ENCODE results near the gene PLEKHM3.
A peak's percentile ranks its signal among the peaks of the same experiment; 100 is the strongest.

The PLEKHM3 gene

DNA sequence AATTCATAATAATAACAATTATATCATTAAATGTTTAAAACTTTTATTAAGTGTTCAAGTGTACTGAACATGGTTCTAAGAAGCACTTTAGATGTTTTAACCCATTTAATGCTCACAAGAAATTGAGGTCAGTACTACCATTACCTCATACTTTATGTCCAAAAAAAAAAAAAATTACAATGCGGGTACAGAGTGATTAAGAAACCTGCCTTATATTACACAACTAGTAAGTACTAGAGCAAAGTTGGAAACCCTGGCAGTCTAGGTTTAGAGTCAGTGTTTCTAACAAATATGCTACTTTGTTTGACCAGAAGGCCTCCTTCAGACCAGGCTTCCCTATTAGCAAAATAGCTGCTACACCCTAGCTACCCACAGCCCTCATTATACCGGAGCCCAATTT is 28.5 kb downstream of the PLEKHM3 start:
- no peak for TF ChIP-seq POLR2AphosphoS5 (IDR thresholded peaks at IDR 0.05; ENCODE audit: low read depth, low read length)
- no peak for TF ChIP-seq PAX5 (IDR thresholded peaks at IDR 0.05; ENCODE audit: insufficient read depth, low read length, severe bottlenecking)
- TF ChIP-seq POLR2A (IDR thresholded peaks at IDR 0.05; ENCODE audit: low read depth, low read length): no peak
- TF ChIP-seq POU2F2 (IDR thresholded peaks at IDR 0.05; ENCODE audit: low read depth, low read length): no peak
- no peak for TF ChIP-seq TAF1 (IDR thresholded peaks at IDR 0.05; ENCODE audit: low read depth, low read length)
- no peak for TF ChIP-seq SPI1 (IDR thresholded peaks at IDR 0.05; ENCODE audit: low read depth, low read length)
- DNase-seq (ENCODE audit: insufficient read length, low spot score) (no peak), FAIRE-seq (no peak)

DNA sequence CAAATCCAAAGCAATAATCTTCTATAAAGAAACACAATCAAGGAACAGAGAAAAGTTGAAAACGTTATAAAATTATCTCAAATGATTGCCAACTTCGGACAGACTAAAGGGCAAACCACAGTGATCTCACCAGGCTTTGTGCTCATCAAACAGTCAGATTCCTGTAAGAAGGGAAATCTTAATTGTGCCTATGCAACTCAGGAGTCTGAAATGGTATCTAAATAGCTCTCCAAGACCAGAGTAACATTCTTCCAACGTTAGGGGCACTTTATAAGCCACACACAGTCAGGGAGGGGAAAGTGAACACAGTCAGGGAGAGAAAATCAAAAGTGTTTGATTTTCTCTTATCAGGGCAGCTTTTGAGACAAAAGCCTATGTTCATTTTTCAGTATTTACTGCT is 29.4 kb downstream of the PLEKHM3 start:
- no peak for DNase-seq (ENCODE audit: insufficient read length, low spot score)
- no peak for FAIRE-seq
- no peak for TF ChIP-seq SPI1 (IDR thresholded peaks at IDR 0.05; ENCODE audit: low read depth, low read length)
- no peak for TF ChIP-seq POU2F2 (IDR thresholded peaks at IDR 0.05; ENCODE audit: low read depth, low read length)
- TF ChIP-seq POLR2AphosphoS5 (IDR thresholded peaks at IDR 0.05; ENCODE audit: low read depth, low read length): no peak
- no peak for TF ChIP-seq PAX5 (IDR thresholded peaks at IDR 0.05; ENCODE audit: insufficient read depth, low read length, severe bottlenecking)
- TF ChIP-seq POLR2A (IDR thresholded peaks at IDR 0.05; ENCODE audit: low read depth, low read length): no peak
- TF ChIP-seq TAF1 (IDR thresholded peaks at IDR 0.05; ENCODE audit: low read depth, low read length): no peak

DNA sequence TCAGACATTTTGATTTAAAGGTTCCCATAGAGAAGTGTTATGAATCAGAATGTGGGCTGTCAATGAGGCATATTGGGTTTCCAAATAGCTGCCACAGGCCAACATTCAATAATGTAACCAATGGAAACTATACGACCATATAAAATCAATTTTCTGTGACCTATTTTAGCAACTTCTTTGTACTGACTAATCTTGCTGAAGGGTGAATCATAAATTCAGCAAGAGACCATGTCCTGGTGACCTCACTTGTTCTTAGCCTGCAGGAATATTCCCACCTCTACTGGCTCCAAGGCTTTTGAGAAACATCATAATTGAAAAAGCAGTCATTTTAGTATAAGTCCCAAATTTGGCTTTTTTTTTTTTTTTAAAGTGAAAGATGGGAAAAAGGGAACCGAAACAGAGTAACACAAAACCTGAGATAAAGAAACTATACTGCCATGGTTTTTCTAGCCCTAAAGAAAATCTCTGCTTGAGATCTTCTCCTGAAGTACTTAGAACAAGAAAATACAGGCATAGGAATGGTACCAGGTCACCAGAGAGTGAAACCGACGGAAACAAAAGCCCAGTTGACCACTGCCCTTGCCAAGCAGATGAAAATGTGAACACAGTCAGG is 32.1 kb downstream of the PLEKHM3 start:
- FAIRE-seq: no peak
- DNase-seq (ENCODE audit: insufficient read length, low spot score): no peak
- TF ChIP-seq TAF1 (IDR thresholded peaks at IDR 0.05; ENCODE audit: low read depth, low read length): no peak
- TF ChIP-seq POLR2AphosphoS5 (IDR thresholded peaks at IDR 0.05; ENCODE audit: low read depth, low read length): no peak
- no peak for TF ChIP-seq PAX5 (IDR thresholded peaks at IDR 0.05; ENCODE audit: insufficient read depth, low read length, severe bottlenecking)
- TF ChIP-seq POLR2A (IDR thresholded peaks at IDR 0.05; ENCODE audit: low read depth, low read length): no peak
- peak; percentile 71 for TF ChIP-seq SPI1 (IDR thresholded peaks at IDR 0.05; ENCODE audit: low read depth, low read length)
- no peak for TF ChIP-seq POU2F2 (IDR thresholded peaks at IDR 0.05; ENCODE audit: low read depth, low read length)

- no peak for TF ChIP-seq PAX5 (IDR thresholded peaks at IDR 0.05; ENCODE audit: insufficient read depth, low read length, severe bottlenecking)
- no peak for TF ChIP-seq POU2F2 (IDR thresholded peaks at IDR 0.05; ENCODE audit: low read depth, low read length)
- TF ChIP-seq SPI1 (IDR thresholded peaks at IDR 0.05; ENCODE audit: low read depth, low read length): no peak
- TF ChIP-seq POLR2AphosphoS5 (IDR thresholded peaks at IDR 0.05; ENCODE audit: low read depth, low read length): no peak
- TF ChIP-seq TAF1 (IDR thresholded peaks at IDR 0.05; ENCODE audit: low read depth, low read length): no peak
- TF ChIP-seq POLR2A (IDR thresholded peaks at IDR 0.05; ENCODE audit: low read depth, low read length): no peak
- DNase-seq (ENCODE audit: insufficient read length, low spot score): no peak
- no peak for FAIRE-seq
Observed at GRCh38 chr2:207991944-207992343, 33.4 kb downstream of the PLEKHM3 start.

GRCh38 chr2:207990784-207991183 is 34.5 kb downstream of the PLEKHM3 start:
- no peak for TF ChIP-seq SPI1 (IDR thresholded peaks at IDR 0.05; ENCODE audit: low read depth, low read length)
- no peak for TF ChIP-seq TAF1 (IDR thresholded peaks at IDR 0.05; ENCODE audit: low read depth, low read length)
- TF ChIP-seq POLR2A (IDR thresholded peaks at IDR 0.05; ENCODE audit: low read depth, low read length): no peak
- TF ChIP-seq POU2F2 (IDR thresholded peaks at IDR 0.05; ENCODE audit: low read depth, low read length): no peak
- TF ChIP-seq POLR2AphosphoS5 (IDR thresholded peaks at IDR 0.05; ENCODE audit: low read depth, low read length): no peak
- FAIRE-seq: no peak
- no peak for DNase-seq (ENCODE audit: insufficient read length, low spot score)

DNA sequence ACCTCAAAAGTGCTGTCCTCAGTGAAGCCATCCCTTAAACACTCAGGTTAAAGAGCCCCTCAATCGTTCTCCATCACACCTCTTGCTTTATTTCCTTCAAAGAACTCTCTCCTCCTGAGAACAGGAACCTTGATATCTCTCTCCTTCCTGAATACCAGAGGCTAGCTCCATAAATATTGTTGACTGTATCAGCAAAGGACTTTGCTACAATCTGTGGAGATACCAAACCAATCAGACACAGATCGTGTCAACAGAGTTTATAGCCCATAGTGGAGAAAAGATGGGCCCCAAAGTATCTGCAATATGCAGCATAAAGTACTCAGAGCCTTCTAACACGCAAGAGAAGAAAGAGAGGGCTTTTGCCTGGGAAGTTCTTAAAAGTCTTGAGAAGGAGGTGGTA is 36.4 kb downstream of the PLEKHM3 start:
- DNase-seq (ENCODE audit: insufficient read length, low spot score) (no peak), FAIRE-seq (no peak)
- TF ChIP-seq SPI1 (IDR thresholded peaks at IDR 0.05; ENCODE audit: low read depth, low read length): no peak
- no peak for TF ChIP-seq POLR2A (IDR thresholded peaks at IDR 0.05; ENCODE audit: low read depth, low read length)
- no peak for TF ChIP-seq PAX5 (IDR thresholded peaks at IDR 0.05; ENCODE audit: insufficient read depth, low read length, severe bottlenecking)
- no peak for TF ChIP-seq POU2F2 (IDR thresholded peaks at IDR 0.05; ENCODE audit: low read depth, low read length)
- no peak for TF ChIP-seq TAF1 (IDR thresholded peaks at IDR 0.05; ENCODE audit: low read depth, low read length)
- no peak for TF ChIP-seq POLR2AphosphoS5 (IDR thresholded peaks at IDR 0.05; ENCODE audit: low read depth, low read length)

GRCh38 chr2:207987025-207987716 is 38.2 kb downstream of the PLEKHM3 start:
- DNase-seq (ENCODE audit: insufficient read length, low spot score) (no peak), FAIRE-seq (peak; percentile 41)
- TF ChIP-seq TAF1 (IDR thresholded peaks at IDR 0.05; ENCODE audit: low read depth, low read length) (no peak), POLR2A (IDR thresholded peaks at IDR 0.05; ENCODE audit: low read depth, low read length) (no peak), POLR2AphosphoS5 (IDR thresholded peaks at IDR 0.05; ENCODE audit: low read depth, low read length) (no peak), POU2F2 (IDR thresholded peaks at IDR 0.05; ENCODE audit: low read depth, low read length) (no peak), SPI1 (IDR thresholded peaks at IDR 0.05; ENCODE audit: low read depth, low read length) (no peak), PAX5 (IDR thresholded peaks at IDR 0.05; ENCODE audit: insufficient read depth, low read length, severe bottlenecking) (no peak)

- FAIRE-seq: peak; percentile 80
- DNase-seq (ENCODE audit: insufficient read length, low spot score): no peak
- TF ChIP-seq POLR2AphosphoS5 (IDR thresholded peaks at IDR 0.05; ENCODE audit: low read depth, low read length) (no peak), POU2F2 (IDR thresholded peaks at IDR 0.05; ENCODE audit: low read depth, low read length) (no peak), PAX5 (IDR thresholded peaks at IDR 0.05; ENCODE audit: insufficient read depth, low read length, severe bottlenecking) (no peak), TAF1 (IDR thresholded peaks at IDR 0.05; ENCODE audit: low read depth, low read length) (no peak), POLR2A (IDR thresholded peaks at IDR 0.05; ENCODE audit: low read depth, low read length) (no peak), SPI1 (IDR thresholded peaks at IDR 0.05; ENCODE audit: low read depth, low read length) (no peak)
Observed at GRCh38 chr2:207984765-207985480, 40.4 kb downstream of the PLEKHM3 start.

- TF ChIP-seq SPI1 (IDR thresholded peaks at IDR 0.05; ENCODE audit: low read depth, low read length) (peak; percentile 96), POLR2AphosphoS5 (IDR thresholded peaks at IDR 0.05; ENCODE audit: low read depth, low read length) (no peak)
- FAIRE-seq (peak; percentile 81), DNase-seq (ENCODE audit: insufficient read length, low spot score) (peak; percentile 15)
Observed at GRCh38 chr2:207983641-207984042, 41.7 kb downstream of the PLEKHM3 start.

All from GM12891 (cell line).